Smooth muscle cell (in vitro differentiated cells): ENCODE measurements around the gene PHF1. TPM values are rescaled to one million over a fixed set of nuclear protein-coding genes. Genes with fewer than 3 reads are reported as not detected.
"Not testable (repeated sequence)": the region's sequence is repeated elsewhere in the genome, so short reads cannot be mapped to it uniquely, and the experiment has no call there.

Experiments
- DNase-seq: peaks from one replicate; lab custom pipeline; 2025; ENCODE audit not compliant: unreplicated experiment; lab: John Stamatoyannopoulos, UW
- H2AFZ ChIP-seq: fragments of 200-600 bp; sonication (generic); 2 replicates; pipeline ENCODE4 v1.6.0; 2016; ENCODE audit warnings: antibody characterized with exemption, low read depth, mild to moderate bottlenecking
- H3F3A ChIP-seq: fragments of 200-600 bp; sonication (generic); 2 replicates; pipeline ENCODE4 v1.6.0; 2017; ENCODE audit warnings: antibody characterized with exemption, low read depth
- H3K27ac ChIP-seq: fragments of 200-600 bp; sonication (generic); 2 replicates; pipeline ENCODE4 v1.5.1; 2016; ENCODE audit warnings: low read depth, mild to moderate bottlenecking
- H3K27me3 ChIP-seq: fragments of 200-600 bp; sonication (generic); 2 replicates; pipeline ENCODE4 v1.6.1; 2016; ENCODE audit warnings: low read depth, mild to moderate bottlenecking
- H3K36me3 ChIP-seq: fragments of 200-600 bp; sonication (generic); 2 replicates; pipeline ENCODE4 v1.5.1; 2016; ENCODE audit warnings: low read depth
- H3K4me1 ChIP-seq: fragments of 200-600 bp; sonication (generic); 2 replicates; pipeline ENCODE4 v1.5.1; 2016; ENCODE audit warnings: low read depth
- H3K4me2 ChIP-seq: fragments of 200-600 bp; sonication (generic); 2 replicates; pipeline ENCODE4 v1.6.0; 2016; ENCODE audit warnings: mild to moderate bottlenecking
- H3K4me3 ChIP-seq: fragments of 200-600 bp; sonication (generic); 2 replicates; pipeline ENCODE4 v1.5.1; 2016; ENCODE audit warnings: mild to moderate bottlenecking
- H3K79me2 ChIP-seq: fragments of 200-600 bp; sonication (generic); 2 replicates; pipeline ENCODE4 v1.6.0; 2016; ENCODE audit warnings: low read depth, mild to moderate bottlenecking
- H3K9ac ChIP-seq: fragments of 200-600 bp; sonication (generic); 2 replicates; pipeline ENCODE4 v1.6.0; 2016; ENCODE audit warnings: low read depth
- H3K9me3 ChIP-seq: fragments of 200-600 bp; sonication (generic); replicated peaks from 2 replicates; pipeline ENCODE4 v1.5.1; 2016; ENCODE audit warnings: low read depth
- H4K20me1 ChIP-seq: fragments of 200-600 bp; sonication (generic); 2 replicates; pipeline ENCODE4 v1.6.0; 2016; ENCODE audit warnings: low read depth
- WGBS: methylation state at CpG from one replicate; pipeline ENCODE4 v1.1.7; 2016; ENCODE audit warnings: low lambda C conversion rate; 5-methylcytosine and 5-hydroxymethylcytosine counted together
- polyA plus RNA-seq: library from polyadenylated mRNA; unstranded; fragments of >200 nt; fragmentation: Nextera tagmentation; extraction: Ambion mirVana; gene quantifications from 2 replicates; pipeline ENCODE4 v1.2.1, GENCODE V29; 2016
- total RNA-seq: library from RNA; depleted of rRNA; stranded (reverse); fragments of >200 nt; gene quantifications from 2 replicates; pipeline ENCODE4 v1.2.3, GENCODE V29; 2014
- TF ChIP-seq, protein P1 (sequence below): fragments of 200-600 bp; sonication (generic); IDR thresholded peaks from 2 replicates; pipeline ENCODE4 v1.5.1; 2017; ENCODE audit warnings: borderline replicate concordance, mild to moderate bottlenecking, antibody characterized with exemption; ENCODE audit not compliant: insufficient read depth, poor library complexity, severe bottlenecking

PHF1 gene
- total RNA-seq (30.0 and 39.3 TPM in 2 replicates), polyA plus RNA-seq (36.9 and 52.2 TPM in 2 replicates)

DNA sequence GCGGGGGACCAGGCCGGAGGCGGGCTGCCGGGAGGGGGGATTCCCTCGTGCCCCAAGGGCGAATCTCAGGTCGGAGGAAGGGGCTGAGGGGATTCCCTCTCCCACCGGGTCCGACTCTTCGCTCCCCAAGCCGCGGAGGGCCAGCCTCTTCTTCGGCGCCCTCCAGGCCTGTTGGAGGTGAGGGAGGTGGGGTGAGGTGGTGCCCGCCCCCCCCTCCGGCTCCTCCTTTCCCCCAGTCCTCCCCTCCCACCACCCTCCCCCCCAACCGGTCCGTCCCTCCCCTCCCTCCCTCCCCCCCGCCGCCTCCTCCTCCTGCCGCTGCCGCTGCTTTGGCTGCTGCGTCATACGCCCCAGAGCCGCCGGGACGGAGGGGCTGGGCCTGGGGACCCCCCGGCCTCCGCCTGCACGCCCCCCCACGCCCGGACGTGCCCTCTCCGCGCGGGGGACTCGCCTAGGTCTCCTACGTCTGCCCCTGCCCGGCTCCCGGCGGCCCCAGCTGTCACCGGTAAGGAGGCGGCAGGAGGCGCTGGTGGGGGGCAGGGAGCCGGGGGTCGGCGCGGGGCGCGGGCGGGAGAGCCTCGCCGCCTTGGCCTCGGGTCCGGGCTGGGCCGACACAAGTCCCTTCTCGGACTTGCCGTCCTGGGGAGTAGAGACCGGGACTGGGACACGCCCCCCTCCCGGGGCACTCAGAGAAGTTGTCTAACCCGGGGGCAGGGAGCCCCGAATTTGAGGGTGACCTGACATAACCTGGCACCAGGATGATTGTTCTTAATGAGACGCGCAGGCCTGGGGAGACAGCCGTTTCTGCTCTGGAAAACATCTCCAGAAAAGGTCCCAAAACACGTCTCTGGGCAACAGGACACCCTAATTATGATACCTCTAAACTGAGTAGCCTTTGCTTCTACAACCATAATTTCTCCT is at the start of gene PHF1:
TSS of gene PHF1 (plus strand) at position 304 of the 921 bp plus-strand sequence. CDS start 1,250 bp downstream, outside the sequence.
- peaks cover 4% of the 10 kb centered on the region for H3F3A ChIP-seq
- peak within 1 kb of the TSS; percentile 84 for H3K27ac ChIP-seq
- H3K79me2 ChIP-seq = peaks cover 27% of the 10 kb centered on the region
- H3K36me3 ChIP-seq = no peaks in the 10 kb centered on the region
- peak within 1 kb of the TSS; percentile 91 for H3K9ac ChIP-seq
- H3K4me2 ChIP-seq = peak within 1 kb of the TSS; percentile 98
- peak within 1 kb of the TSS; percentile 93 for H2AFZ ChIP-seq
- peaks cover 14% of the 10 kb centered on the region for H4K20me1 ChIP-seq
- TF ChIP-seq, protein P1, sequence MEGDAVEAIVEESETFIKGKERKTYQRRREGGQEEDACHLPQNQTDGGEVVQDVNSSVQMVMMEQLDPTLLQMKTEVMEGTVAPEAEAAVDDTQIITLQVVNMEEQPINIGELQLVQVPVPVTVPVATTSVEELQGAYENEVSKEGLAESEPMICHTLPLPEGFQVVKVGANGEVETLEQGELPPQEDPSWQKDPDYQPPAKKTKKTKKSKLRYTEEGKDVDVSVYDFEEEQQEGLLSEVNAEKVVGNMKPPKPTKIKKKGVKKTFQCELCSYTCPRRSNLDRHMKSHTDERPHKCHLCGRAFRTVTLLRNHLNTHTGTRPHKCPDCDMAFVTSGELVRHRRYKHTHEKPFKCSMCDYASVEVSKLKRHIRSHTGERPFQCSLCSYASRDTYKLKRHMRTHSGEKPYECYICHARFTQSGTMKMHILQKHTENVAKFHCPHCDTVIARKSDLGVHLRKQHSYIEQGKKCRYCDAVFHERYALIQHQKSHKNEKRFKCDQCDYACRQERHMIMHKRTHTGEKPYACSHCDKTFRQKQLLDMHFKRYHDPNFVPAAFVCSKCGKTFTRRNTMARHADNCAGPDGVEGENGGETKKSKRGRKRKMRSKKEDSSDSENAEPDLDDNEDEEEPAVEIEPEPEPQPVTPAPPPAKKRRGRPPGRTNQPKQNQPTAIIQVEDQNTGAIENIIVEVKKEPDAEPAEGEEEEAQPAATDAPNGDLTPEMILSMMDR = peak; percentile 4
- H3K9me3 ChIP-seq = no peaks in the 10 kb centered on the region
- no peak for DNase-seq
- 2% methylated on average over 21 of the region's 67 CpGs for WGBS
- H3K4me1 ChIP-seq = peaks cover 10% of the 10 kb centered on the region
- no peaks in the 10 kb centered on the region for H3K27me3 ChIP-seq
- H3K4me3 ChIP-seq = peak within 1 kb of the TSS; percentile 82

DNA sequence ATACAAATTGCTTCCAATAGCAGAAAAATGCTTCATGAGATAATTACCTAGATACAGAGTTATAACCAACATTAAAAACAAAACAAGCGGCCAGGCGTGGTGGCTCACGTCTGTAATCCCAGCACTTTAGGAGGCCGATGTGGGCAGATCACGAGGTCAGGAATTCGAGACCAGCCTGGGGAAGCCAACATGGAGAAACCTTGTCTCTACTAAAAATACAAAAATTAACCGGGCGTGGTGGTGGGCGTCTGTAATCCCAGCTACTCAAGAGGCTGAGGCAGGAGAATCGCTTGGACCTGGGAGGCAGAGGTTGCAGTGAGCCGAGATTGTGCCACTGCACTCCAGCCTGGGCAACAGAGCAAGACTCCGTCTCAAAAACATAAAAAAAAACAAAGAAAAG is 47.3 kb upstream of the PHF1 start:
- not testable (repeated sequence) for H3K9me3 ChIP-seq, H3K4me3 ChIP-seq, H3K27me3 ChIP-seq, H3K4me1 ChIP-seq, H2AFZ ChIP-seq, H3K9ac ChIP-seq, H3K4me2 ChIP-seq, H3F3A ChIP-seq, H3K79me2 ChIP-seq, DNase-seq, H4K20me1 ChIP-seq, H3K36me3 ChIP-seq, H3K27ac ChIP-seq
- 85% methylated on average over 12 of the region's 12 CpGs for WGBS

DNA sequence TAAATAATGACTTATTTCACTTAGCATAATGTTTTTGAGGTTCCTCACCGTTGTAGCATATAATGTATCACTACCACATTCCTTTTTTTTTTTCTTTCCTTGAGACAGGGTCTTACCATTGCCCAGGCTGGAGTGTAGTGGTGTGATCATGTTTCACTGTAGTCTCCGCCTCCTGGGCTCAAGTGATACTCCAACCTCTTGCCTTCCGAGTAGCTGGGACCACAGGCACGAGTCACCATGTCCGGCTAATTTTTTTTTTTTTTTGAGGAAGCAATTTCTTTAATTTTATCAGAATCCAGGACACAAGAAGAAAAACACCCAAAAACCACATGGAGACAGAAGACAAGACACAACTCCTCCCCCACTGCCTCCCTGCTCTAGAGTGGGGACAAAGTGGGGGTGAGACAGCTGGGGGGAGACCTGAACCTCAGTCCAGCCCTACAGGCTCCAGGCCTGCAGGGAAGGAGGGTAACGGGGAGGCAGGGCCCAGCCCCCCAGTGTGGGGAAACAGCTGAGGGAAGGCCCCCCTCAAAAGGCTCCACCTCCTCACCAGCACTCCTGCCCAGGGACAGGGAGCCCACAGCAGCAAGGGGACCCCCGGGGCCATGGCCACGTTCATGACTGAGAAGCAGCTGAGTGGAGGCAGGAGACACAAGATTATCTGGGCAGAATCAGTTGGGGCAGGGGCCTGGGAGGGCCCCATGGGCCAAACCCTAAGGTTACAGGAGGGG is 46.2 kb upstream of the PHF1 start:
- H3K9ac ChIP-seq, H2AFZ ChIP-seq, H3K79me2 ChIP-seq, H3F3A ChIP-seq, DNase-seq, H3K36me3 ChIP-seq, H3K4me2 ChIP-seq, H3K4me1 ChIP-seq, H3K27me3 ChIP-seq, H3K9me3 ChIP-seq, H3K4me3 ChIP-seq, H4K20me1 ChIP-seq, H3K27ac ChIP-seq: not testable (repeated sequence)
- WGBS = 34% methylated on average over 7 of the region's 8 CpGs

DNA sequence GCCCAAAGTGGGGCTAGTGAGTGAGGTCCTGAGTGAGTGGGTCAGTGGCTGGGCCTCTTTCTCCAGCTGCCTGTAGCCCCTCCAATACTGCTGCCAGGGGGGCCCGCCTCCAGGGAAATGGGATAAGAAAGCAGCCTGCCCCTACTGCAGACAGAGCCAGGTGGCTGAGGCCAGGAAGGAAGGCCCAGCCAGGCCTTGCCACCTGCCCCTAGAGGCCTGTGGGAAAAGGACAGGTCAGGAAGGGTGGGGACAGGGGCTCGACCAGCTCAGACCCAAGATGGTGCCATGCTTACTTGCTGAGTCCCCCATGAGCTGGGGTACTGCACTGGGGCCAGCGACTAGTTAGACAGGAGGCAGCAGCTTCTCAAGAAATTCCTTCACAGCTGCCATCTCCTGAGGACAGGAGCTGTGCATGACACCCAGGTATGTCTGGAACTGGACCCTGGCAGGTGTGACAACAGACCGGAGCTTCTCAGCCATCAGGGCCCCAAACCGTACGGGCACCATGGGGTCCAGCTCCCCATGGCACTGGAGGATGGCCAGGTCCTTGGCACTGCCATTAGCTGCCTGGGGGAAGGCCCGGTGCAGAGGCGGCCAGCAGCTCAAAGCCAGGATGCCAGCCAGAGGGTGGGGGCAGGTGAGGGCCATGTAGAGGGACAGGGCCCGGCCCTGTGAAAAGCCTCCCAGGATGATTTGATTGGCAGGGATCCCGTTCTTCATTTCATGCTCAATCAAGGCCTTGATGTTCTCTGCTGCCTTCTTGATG is 45.4 kb upstream of the PHF1 start:
- not testable (repeated sequence) for DNase-seq, H3F3A ChIP-seq, H3K4me1 ChIP-seq, H3K4me2 ChIP-seq, H2AFZ ChIP-seq, H3K27me3 ChIP-seq, H3K79me2 ChIP-seq, H3K4me3 ChIP-seq, H3K9ac ChIP-seq, H3K27ac ChIP-seq, H3K36me3 ChIP-seq, H4K20me1 ChIP-seq, H3K9me3 ChIP-seq
- 83% methylated on average over 10 of the region's 10 CpGs for WGBS
